ENCODE results near the gene MIA2. TPM values are rescaled to one million over a fixed set of nuclear protein-coding genes. Genes with fewer than 3 reads are reported as not detected.

Gene MIA2
- total RNA-seq, 2 donors from 2014 or later: 16.8 to 26.5 TPM

GRCh38 chr14:39396448-39396847, 162.7 kb downstream of the MIA2 start:
- Histone ChIP-seq H3K9ac (ENCODE audit: extremely low read depth, low read length, poor library complexity, severe bottlenecking) (no peak overlapping the region), H3K4me1 (ENCODE audit: control insufficient read depth, insufficient read depth, low read length) (no peaks in the 10 kb centered on the region), H3K27ac (ENCODE audit: low read depth, low read length) (no peak overlapping the region), H3K27me3 (ENCODE audit: control insufficient read depth, insufficient read depth, low read length, poor library complexity, severe bottlenecking) (no peaks in the 10 kb centered on the region), H3K36me3 (ENCODE audit: control insufficient read depth, insufficient read depth, low read length) (peaks cover 33% of the 10 kb centered on the region), H3K4me3 (ENCODE audit: low read length) (no peak overlapping the region), H3K9me3 (ENCODE audit: control insufficient read depth, low read length) (no peaks in the 10 kb centered on the region)
- Mint-ChIP-seq H3K27ac (no peak overlapping the region), H3K27me3 (ENCODE audit: insufficient read depth) (no peaks in the 10 kb centered on the region), H3K4me3 (no peak overlapping the region), H3K9me3 (no peaks in the 10 kb centered on the region), H3K4me1 (no peaks in the 10 kb centered on the region), H3K36me3 (ENCODE audit: low read depth) (peaks cover 15% of the 10 kb centered on the region)
- no peak for TF ChIP-seq CTCF (conservative IDR thresholded peaks at IDR 0.05)
- DNase-seq: no peak

GRCh38 chr14:39398382-39398781, 164.7 kb downstream of the MIA2 start:
- Histone ChIP-seq H3K9me3 (ENCODE audit: control insufficient read depth, low read length) (no peaks in the 10 kb centered on the region), H3K27ac (ENCODE audit: low read depth, low read length) (no peak overlapping the region), H3K27me3 (ENCODE audit: control insufficient read depth, insufficient read depth, low read length, poor library complexity, severe bottlenecking) (no peaks in the 10 kb centered on the region), H3K4me1 (ENCODE audit: control insufficient read depth, insufficient read depth, low read length) (no peaks in the 10 kb centered on the region), H3K4me3 (ENCODE audit: low read length) (no peak overlapping the region), H3K9ac (ENCODE audit: extremely low read depth, low read length, poor library complexity, severe bottlenecking) (no peak overlapping the region), H3K36me3 (ENCODE audit: control insufficient read depth, insufficient read depth, low read length) (peaks cover 33% of the 10 kb centered on the region)
- H3K9me3 Mint-ChIP-seq: peaks cover 2% of the 10 kb centered on the region
- WGBS, 2 experiments (ENCODE audit: insufficient coverage in 1 of 2, insufficient read length in 1 of 2): 54 to 86% methylated on average over 6 of the region's 6 CpGs
- no peaks in the 10 kb centered on the region for H3K4me1 Mint-ChIP-seq
- peaks cover 17% of the 10 kb centered on the region for H3K36me3 Mint-ChIP-seq (ENCODE audit: low read depth)
- no peak overlapping the region for H3K4me3 Mint-ChIP-seq
- no peak for TF ChIP-seq CTCF (conservative IDR thresholded peaks at IDR 0.05)
- no peak for DNase-seq
- no peaks in the 10 kb centered on the region for H3K27me3 Mint-ChIP-seq (ENCODE audit: insufficient read depth)
- no peak overlapping the region for H3K27ac Mint-ChIP-seq

GRCh38 chr14:39406560-39406959, 172.8 kb downstream of the MIA2 start:
- Histone ChIP-seq H3K27me3 (ENCODE audit: control insufficient read depth, insufficient read depth, low read length, poor library complexity, severe bottlenecking) (no peaks in the 10 kb centered on the region), H3K4me1 (ENCODE audit: control insufficient read depth, insufficient read depth, low read length) (no peaks in the 10 kb centered on the region), H3K9ac (ENCODE audit: extremely low read depth, low read length, poor library complexity, severe bottlenecking) (no peak overlapping the region), H3K36me3 (ENCODE audit: control insufficient read depth, insufficient read depth, low read length) (no peaks in the 10 kb centered on the region), H3K9me3 (ENCODE audit: control insufficient read depth, low read length) (no peaks in the 10 kb centered on the region), H3K4me3 (ENCODE audit: low read length) (no peak overlapping the region), H3K27ac (ENCODE audit: low read depth, low read length) (no peak overlapping the region)
- no peak for TF ChIP-seq CTCF (conservative IDR thresholded peaks at IDR 0.05)
- Mint-ChIP-seq H3K36me3 (ENCODE audit: low read depth) (peaks cover 2% of the 10 kb centered on the region), H3K4me1 (no peaks in the 10 kb centered on the region), H3K4me3 (no peak overlapping the region), H3K27ac (no peak overlapping the region), H3K9me3 (peaks cover 23% of the 10 kb centered on the region), H3K27me3 (ENCODE audit: insufficient read depth) (no peaks in the 10 kb centered on the region)
- 66 to 100% methylated on average over 1 to 3 of the region's 3 CpGs for WGBS, 2 experiments (ENCODE audit: insufficient coverage in 1 of 2, insufficient read length in 1 of 2)
- no peak for DNase-seq
